ENCODE measurements around the gene ZNF536. TPM values are rescaled to one million over a fixed set of nuclear protein-coding genes. Genes with fewer than 3 reads are reported as not detected.
"Not testable (repeated sequence)": the region's sequence is repeated elsewhere in the genome, so short reads cannot be mapped to it uniquely, and the experiment has no call there.

Gene ZNF536
- total and polyA plus RNA-seq, 2 donors (not counting 3 experiments of a cell fraction or from before 2014, with no cell fraction given): not detected

- intact Hi-C loops (cut with micrococcal nuclease): no loop called here
- H3K27ac ChIP-seq (ENCODE audit: insufficient read depth, low read depth, low read length): no peak overlapping the region
- H2AFZ ChIP-seq (ENCODE audit: low read depth, low read length): no peak overlapping the region
- ChIA-PET POLR2A (no interaction called here), CTCF (no interaction called here)
- H4K20me1 ChIP-seq (replicated peaks; ENCODE audit: control insufficient read depth, extremely low read depth, insufficient read depth, low read length): no peaks in the 10 kb centered on the region
- dilution Hi-C loops (cut with MboI; ENCODE audit: extremely low pct_ligation_motif_present, low sequenced_read_pairs): no loop called here
- no peak for DNase-seq (ENCODE audit: low read depth, low spot score)
- no peak overlapping the region for H3K9ac ChIP-seq (replicated peaks; ENCODE audit: extremely low read depth, insufficient read depth, low read length)
- H3K27me3 ChIP-seq (ENCODE audit: control insufficient read depth in 2 of 2, insufficient read depth in 2 of 2, low read length in 2 of 2): no peaks in the 10 kb centered on the region
- H3K9me1 ChIP-seq (replicated peaks; ENCODE audit: control insufficient read depth, extremely low read depth, insufficient read depth, low read length): no peaks in the 10 kb centered on the region
- no peak for FAIRE-seq
- no peaks in the 10 kb centered on the region for H3K36me3 ChIP-seq (ENCODE audit: control insufficient read depth in 2 of 2, extremely low read depth in 1 of 2, insufficient read depth in 2 of 2, low read length in 2 of 2)
- no peak overlapping the region for H3K4me2 ChIP-seq (ENCODE audit: insufficient read depth, low read length)
- BruUV-seq (replicated peaks): no TSS peak
- TF ChIP-seq FOS (IDR thresholded peaks at IDR 0.05; ENCODE audit: borderline replicate concordance, insufficient read depth, low read length): no peak
- no peak for TF ChIP-seq GATA2 (IDR thresholded peaks at IDR 0.05; ENCODE audit: insufficient read depth, insufficient read length, low read depth, low read length)
- H3K4me1 ChIP-seq (ENCODE audit: control insufficient read depth, extremely low read depth, insufficient read depth, low read length): no peaks in the 10 kb centered on the region
- peaks cover 9% of the 10 kb centered on the region for H3K9me3 ChIP-seq (replicated peaks; ENCODE audit: control insufficient read depth, insufficient read depth, low read length)
- H3K79me2 ChIP-seq (ENCODE audit: control insufficient read depth, insufficient read depth, low read length): no peaks in the 10 kb centered on the region
- no peak overlapping the region for H3K4me3 ChIP-seq (replicated peaks in 1 of 3; ENCODE audit: insufficient read depth in 1 of 3, low read depth in 1 of 3, low read length in 3 of 3)
Measured at GRCh38 chr19:30464162-30464561, 92.0 kb downstream of the ZNF536 start.

GRCh38 chr19:30466598-30466997 lies 94.4 kb downstream of the ZNF536 start:
- H3K9ac ChIP-seq (replicated peaks; ENCODE audit: extremely low read depth, insufficient read depth, low read length); H4K20me1 ChIP-seq (replicated peaks; ENCODE audit: control insufficient read depth, extremely low read depth, insufficient read depth, low read length); dilution Hi-C loops (cut with MboI; ENCODE audit: extremely low pct_ligation_motif_present, low sequenced_read_pairs); POLR2A ChIA-PET; H2AFZ ChIP-seq (ENCODE audit: low read depth, low read length); CTCF ChIA-PET; FAIRE-seq; H3K27ac ChIP-seq (ENCODE audit: insufficient read depth, low read depth, low read length); H3K9me3 ChIP-seq (replicated peaks; ENCODE audit: control insufficient read depth, insufficient read depth, low read length); intact Hi-C loops (cut with micrococcal nuclease); H3K36me3 ChIP-seq (ENCODE audit: control insufficient read depth in 2 of 2, extremely low read depth in 1 of 2, insufficient read depth in 2 of 2, low read length in 2 of 2); H3K4me2 ChIP-seq (ENCODE audit: insufficient read depth, low read length); H3K9me1 ChIP-seq (replicated peaks; ENCODE audit: control insufficient read depth, extremely low read depth, insufficient read depth, low read length); H3K27me3 ChIP-seq (ENCODE audit: control insufficient read depth in 2 of 2, insufficient read depth in 2 of 2, low read length in 2 of 2); H3K4me3 ChIP-seq (replicated peaks in 1 of 3; ENCODE audit: insufficient read depth in 1 of 3, low read depth in 1 of 3, low read length in 3 of 3); DNase-seq (ENCODE audit: low read depth, low spot score); H3K79me2 ChIP-seq (ENCODE audit: control insufficient read depth, insufficient read depth, low read length); H3K4me1 ChIP-seq (ENCODE audit: control insufficient read depth, extremely low read depth, insufficient read depth, low read length); BruUV-seq (replicated peaks): not testable (repeated sequence)
